Type B pancreatic cell (in vitro differentiated cells): ENCODE results near the gene TFF2. TPM values are rescaled to one million over a fixed set of nuclear protein-coding genes. Genes with fewer than 3 reads are reported as not detected.

Experiments
- DNase-seq: peaks from one replicate; pipeline ENCODE4 v3.0.0; 2021; ENCODE audit warnings: mixed read lengths; ENCODE audit not compliant: unreplicated experiment; ENCODE audit errors: extremely low spot score
- H3K27ac Mint-ChIP-seq: 2 replicates; pipeline ENCODE4 v1.8.0; 2021; ENCODE audit warnings: mild to moderate bottlenecking, mixed read lengths
- H3K27me3 Mint-ChIP-seq: 2 replicates; pipeline ENCODE4 v1.8.0; 2021; ENCODE audit warnings: mixed read lengths
- H3K36me3 Mint-ChIP-seq: 2 replicates; pipeline ENCODE4 v1.8.0; 2021; ENCODE audit warnings: mixed read lengths
- H3K4me1 Mint-ChIP-seq: one replicate; pipeline ENCODE4 v1.8.0; 2021; ENCODE audit warnings: mixed read lengths; ENCODE audit not compliant: unreplicated experiment
- H3K4me3 Mint-ChIP-seq: 2 replicates; pipeline ENCODE4 v1.8.0; 2021; ENCODE audit warnings: mild to moderate bottlenecking, mixed read lengths
- H3K9me3 Mint-ChIP-seq: 2 replicates; pipeline ENCODE4 v1.8.0; 2021; ENCODE audit warnings: mixed read lengths
- total RNA-seq: library from RNA; stranded (reverse); gene quantifications from 2 replicates; pipeline ENCODE4 v1.2.1, GENCODE V29; 2021; ENCODE audit warnings: low replicate concordance
- TF ChIP-seq, protein P1 (sequence below): fragments of 200-600 bp; sonication (generic); conservative IDR thresholded peaks from 2 replicates; pipeline ENCODE4 v1.5.0; 2021; ENCODE audit warnings: antibody characterized with exemption, mild to moderate bottlenecking

TFF2 gene
- total RNA-seq, 1 donor from 2014 or later = 11.3 TPM

DNA sequence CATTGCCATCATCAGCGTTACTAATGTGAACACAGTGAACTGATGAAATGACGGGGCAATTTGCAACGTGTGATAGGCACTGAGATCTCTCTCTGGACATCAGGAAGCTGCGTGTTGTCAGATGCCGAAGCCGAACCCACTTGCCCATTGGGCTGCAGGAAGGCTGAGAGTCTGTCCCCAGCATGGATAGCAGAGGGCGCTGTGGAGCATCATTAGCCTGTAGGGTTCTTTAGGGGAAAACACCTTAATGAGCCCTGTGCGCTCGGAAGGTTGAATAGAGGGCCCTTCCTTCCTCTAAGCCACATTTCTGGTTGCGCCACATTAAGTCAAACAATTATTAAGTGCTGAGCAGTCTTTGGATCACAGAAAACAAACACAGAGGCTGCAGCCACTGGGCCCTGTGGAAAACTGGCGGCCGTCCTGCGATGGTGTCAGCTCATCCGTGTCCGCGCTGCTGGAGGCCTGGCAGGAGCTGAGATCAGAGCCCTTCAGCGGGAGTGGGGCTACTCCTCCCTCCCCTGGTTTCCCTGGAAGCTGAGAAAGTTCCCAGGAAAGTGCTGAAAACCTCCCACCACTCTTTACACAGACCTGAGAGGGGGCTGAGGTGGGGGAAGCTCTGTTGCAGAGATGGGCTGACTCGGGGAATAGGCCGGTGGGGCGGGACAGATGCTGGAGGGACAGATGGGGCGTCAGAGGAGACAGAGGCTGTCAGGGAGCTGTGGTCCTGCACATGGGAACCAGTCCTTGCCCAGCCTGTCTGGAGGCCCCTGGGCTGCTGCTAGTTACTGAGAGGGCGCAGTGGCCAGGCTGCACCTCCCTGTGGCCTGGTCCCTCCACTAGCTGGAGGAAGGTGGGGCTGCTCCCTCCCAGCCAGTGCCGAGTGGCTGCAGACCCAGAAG lies 12.7 kb downstream of the TFF2 start:
- peak overlapping the region; percentile 71 for H3K27ac Mint-ChIP-seq
- no peaks in the 10 kb centered on the region for H3K36me3 Mint-ChIP-seq
- peak overlapping the region; percentile 41 for H3K4me3 Mint-ChIP-seq
- TF ChIP-seq, protein P1, sequence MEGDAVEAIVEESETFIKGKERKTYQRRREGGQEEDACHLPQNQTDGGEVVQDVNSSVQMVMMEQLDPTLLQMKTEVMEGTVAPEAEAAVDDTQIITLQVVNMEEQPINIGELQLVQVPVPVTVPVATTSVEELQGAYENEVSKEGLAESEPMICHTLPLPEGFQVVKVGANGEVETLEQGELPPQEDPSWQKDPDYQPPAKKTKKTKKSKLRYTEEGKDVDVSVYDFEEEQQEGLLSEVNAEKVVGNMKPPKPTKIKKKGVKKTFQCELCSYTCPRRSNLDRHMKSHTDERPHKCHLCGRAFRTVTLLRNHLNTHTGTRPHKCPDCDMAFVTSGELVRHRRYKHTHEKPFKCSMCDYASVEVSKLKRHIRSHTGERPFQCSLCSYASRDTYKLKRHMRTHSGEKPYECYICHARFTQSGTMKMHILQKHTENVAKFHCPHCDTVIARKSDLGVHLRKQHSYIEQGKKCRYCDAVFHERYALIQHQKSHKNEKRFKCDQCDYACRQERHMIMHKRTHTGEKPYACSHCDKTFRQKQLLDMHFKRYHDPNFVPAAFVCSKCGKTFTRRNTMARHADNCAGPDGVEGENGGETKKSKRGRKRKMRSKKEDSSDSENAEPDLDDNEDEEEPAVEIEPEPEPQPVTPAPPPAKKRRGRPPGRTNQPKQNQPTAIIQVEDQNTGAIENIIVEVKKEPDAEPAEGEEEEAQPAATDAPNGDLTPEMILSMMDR = peak; percentile 76
- no peaks in the 10 kb centered on the region for H3K9me3 Mint-ChIP-seq
- H3K27me3 Mint-ChIP-seq = peaks cover 3% of the 10 kb centered on the region
- peak; percentile 76 for DNase-seq
- peaks cover 21% of the 10 kb centered on the region for H3K4me1 Mint-ChIP-seq

DNA sequence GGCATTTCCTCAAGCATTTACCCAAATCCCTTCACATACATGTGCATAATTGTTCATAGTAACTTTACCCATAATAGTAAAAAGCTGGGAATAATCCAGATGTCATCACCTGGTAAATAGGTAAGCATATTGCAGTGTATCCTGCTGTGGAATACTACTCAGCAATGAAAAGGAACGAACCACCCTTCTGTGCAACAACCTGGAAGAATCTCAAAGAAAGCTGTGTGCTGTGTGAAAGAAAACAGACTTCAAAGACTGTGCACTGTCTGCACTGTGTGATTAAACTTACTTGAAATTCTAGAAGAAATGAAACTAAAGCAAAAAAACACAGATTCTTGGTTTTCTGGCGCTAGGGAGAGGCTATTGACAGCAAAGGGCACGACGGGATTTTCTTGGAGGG lies 13.5 kb downstream of the TFF2 start:
- H3K36me3 Mint-ChIP-seq = no peaks in the 10 kb centered on the region
- H3K27ac Mint-ChIP-seq = peak overlapping the region; percentile 71
- TF ChIP-seq, protein P1 = no peak
- peaks cover 21% of the 10 kb centered on the region for H3K4me1 Mint-ChIP-seq
- H3K4me3 Mint-ChIP-seq = no peak overlapping the region
- DNase-seq = no peak
- H3K27me3 Mint-ChIP-seq = peaks cover 3% of the 10 kb centered on the region
- no peaks in the 10 kb centered on the region for H3K9me3 Mint-ChIP-seq

DNA sequence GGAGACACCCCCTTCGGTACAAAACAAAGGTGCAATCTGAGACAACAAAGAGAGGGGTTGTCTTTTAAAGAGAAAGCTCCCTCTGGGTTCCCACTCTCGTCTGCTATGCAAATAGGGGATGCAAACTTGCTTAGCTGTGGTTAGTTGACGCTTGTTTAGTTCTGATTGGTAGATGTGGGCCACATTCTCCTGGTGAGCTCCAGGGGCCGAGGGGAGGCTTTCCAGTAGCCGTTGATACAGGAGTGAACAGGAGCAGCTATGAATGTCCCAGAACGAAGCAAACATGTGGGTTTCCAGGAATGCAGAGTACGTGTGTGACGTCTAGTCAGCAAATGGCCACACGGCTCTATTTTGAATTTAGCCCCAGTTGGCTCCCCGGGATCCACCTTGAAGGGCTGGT lies 14.7 kb downstream of the TFF2 start:
- Mint-ChIP-seq H3K4me3 (no peak overlapping the region), H3K9me3 (peaks cover 3% of the 10 kb centered on the region), H3K27me3 (peaks cover 3% of the 10 kb centered on the region), H3K36me3 (no peaks in the 10 kb centered on the region), H3K4me1 (peaks cover 21% of the 10 kb centered on the region), H3K27ac (no peak overlapping the region)
- DNase-seq = peak; percentile 44
- TF ChIP-seq, protein P1 = no peak

DNA sequence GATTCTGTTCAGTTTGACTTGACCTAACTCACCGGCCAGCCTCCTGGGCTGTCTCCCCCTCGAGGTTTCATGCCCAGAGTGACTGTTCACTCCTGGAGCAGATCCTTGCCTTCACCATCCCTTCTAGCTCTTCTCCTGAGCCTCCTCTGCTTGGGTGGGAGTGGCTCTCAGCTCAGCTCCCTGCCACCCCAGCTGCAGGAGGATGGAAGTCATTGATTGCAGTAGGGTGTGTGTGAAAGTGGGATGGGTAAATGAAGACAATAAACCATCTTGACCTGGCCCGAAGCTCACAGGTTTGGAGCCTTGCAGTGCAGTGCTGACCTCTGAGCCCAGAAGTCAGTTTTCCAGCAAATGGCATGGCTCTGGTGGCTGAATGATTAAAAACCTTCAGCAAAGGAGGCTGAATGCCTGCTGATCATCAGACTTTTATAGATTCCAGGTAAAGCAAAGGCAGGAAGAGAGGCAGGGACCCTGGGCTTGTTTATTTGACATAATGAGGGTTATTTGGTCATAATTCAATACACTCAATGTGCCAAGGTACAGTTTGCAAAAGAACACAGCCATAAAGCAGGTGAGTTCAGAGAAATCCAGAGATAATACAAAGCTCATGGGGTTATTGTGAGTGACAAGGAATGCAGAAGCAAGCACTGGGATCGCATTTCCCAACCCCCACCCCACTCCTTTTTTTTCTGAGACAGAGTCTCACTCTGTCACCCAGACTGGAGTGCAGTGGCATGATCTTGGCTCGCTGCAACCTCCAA lies 18.1 kb downstream of the TFF2 start:
- peak; percentile 27 for DNase-seq
- H3K9me3 Mint-ChIP-seq = peaks cover 11% of the 10 kb centered on the region
- H3K36me3 Mint-ChIP-seq = no peaks in the 10 kb centered on the region
- H3K27me3 Mint-ChIP-seq = peaks cover 2% of the 10 kb centered on the region
- H3K4me1 Mint-ChIP-seq = peaks cover 11% of the 10 kb centered on the region
- H3K27ac Mint-ChIP-seq = no peak overlapping the region
- no peak overlapping the region for H3K4me3 Mint-ChIP-seq
- TF ChIP-seq, protein P1 = no peak

DNA sequence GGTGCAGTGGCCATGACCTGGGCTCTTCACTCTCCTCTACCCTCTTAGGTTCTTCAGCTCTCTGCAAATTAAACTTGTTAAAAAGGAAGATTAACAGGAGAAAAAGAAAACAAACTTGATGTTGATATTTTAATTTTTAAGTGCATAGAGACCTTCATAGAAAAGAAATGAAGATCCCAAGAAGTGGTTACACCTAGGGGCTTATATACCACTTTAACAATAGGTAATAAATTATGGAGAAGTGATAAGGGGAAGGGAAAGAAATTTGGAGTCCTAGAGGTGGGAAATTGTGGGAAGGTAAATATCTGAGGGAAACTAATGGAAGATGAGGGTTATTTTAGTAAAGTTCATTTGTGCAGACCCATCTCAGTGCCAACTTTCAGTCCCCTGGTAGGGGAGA lies 19.1 kb downstream of the TFF2 start:
- Mint-ChIP-seq H3K9me3 (peaks cover 11% of the 10 kb centered on the region), H3K36me3 (no peaks in the 10 kb centered on the region), H3K4me3 (no peak overlapping the region), H3K27ac (no peak overlapping the region), H3K4me1 (peaks cover 7% of the 10 kb centered on the region), H3K27me3 (no peaks in the 10 kb centered on the region)
- DNase-seq = no peak
- TF ChIP-seq, protein P1 = no peak
